Astrocyte of the spinal cord (primary cell): ENCODE measurements around the gene CD58.

ENCODE experiments used
- DNase-seq: peaks from one replicate; pipeline ENCODE4 v3.0.0; 2011; ENCODE audit warnings: low read depth, low spot score
- H3K4me3 ChIP-seq: 2 replicates; pipeline ENCODE4 v1.5.1; 2011; ENCODE audit warnings: low read depth, mild to moderate bottlenecking, low read length, moderate library complexity
- CTCF ChIP-seq: IDR thresholded peaks from 2 replicates; pipeline ENCODE4 v1.5.1; 2012; ENCODE audit warnings: low read depth, mild to moderate bottlenecking, low read length, inconsistent platforms
- in situ Hi-C: cut with HindIII; loops from 2 replicates; pipeline ENCODE4 v1.10.0; 2017; ENCODE audit warnings: low sequenced_read_pairs

Gene CD58

DNA sequence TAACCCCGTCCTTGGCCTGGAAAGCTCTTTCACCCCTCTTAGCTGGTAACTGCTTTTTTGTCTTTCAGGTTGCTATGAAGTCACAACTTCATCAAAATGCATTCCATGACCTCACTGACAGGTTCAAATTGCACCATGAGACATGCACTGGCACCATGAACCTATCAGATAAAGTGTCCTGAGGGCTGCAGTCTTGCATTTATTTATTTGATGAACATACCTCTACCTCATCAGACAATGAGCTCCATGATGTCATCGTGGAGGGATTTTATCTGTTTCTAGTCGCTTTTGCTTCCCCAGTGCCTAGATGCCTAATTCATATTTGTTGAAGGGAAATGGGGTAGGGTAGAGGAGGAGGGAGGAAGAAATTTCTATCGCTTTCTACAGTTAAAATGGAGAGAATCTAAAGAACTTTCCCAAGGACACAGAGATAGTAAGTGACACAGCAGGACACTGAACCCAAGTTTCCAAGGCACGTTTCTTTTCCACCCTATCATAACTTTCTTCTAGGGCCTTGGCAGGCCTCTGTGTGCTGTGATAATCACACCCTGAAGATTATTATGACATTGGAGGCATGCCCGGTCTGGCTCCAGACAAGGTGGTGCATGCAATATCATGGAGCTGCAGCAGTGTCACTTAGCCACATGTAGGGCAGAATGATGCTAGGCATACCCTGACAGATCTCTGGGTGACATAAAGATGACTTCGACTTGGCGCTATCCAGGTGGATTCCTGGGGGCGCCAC lies 69.5 kb downstream of the CD58 start:
- no peak for TF ChIP-seq CTCF
- no peak overlapping the region for H3K4me3 ChIP-seq
- DNase-seq = no peak
- in situ Hi-C loops = no loop called here

DNA sequence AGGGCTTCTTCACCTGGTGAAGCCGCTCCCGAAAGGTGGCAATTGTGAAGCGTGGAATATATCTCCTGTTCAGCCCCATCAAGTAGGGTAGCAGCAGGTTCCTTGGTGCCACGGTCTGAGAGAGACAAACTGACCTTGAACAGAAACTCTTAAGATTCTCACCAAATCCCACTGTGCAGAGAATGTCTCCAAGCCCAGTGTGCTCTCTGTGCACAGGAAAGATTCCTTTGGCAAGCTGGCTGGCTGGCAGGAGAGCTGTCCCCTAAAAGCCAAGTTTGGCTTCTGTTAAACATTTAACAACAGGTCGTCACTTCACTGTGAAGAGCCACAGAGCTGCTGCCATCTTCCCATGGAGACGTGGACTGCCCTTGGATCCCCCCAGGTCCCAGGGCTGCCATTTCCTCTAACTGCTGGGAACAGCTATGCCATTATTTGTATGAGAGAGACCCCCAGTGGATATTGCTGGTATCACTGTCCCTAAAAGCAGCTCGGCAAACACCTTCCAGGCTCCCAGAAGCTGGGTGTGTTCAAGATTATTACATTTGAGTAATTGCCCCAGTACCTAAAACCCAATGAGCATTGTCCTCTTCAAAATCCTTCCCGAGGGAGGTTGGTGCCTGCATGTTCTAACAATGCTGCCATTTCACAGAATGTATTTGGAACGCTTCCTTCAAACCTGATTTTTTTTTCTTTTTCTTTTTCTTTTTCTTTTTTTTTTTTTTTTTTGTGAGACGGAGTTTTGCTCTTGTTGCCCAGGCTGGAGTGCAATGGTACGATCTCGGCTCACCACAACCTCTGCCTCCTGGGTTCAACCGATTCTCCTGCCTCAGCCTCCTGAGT lies 71.8 kb downstream of the CD58 start:
- DNase-seq = peak; percentile 69
- peak; percentile 81 for TF ChIP-seq CTCF
- no peak overlapping the region for H3K4me3 ChIP-seq
- in situ Hi-C loops = no loop called here

DNA sequence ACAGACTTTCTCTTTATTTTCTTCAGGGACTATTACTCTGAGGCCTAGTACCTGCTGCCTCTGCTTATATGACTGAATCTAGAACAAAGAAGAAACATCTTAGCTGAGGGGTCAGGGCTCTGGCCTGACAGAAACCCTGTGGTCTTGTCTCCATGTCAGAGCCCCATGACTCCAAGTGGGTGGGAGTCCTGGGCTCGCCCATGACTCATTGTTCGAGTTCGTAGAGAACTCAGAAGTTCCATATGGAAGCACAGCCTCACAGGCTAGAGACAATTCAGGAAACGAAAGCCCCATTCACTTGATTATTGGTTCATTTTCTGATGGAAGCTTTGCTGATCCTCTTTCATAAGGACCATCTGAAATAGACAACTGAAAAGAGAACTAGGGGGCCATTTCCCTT lies 73.2 kb downstream of the CD58 start:
- no peak overlapping the region for H3K4me3 ChIP-seq
- TF ChIP-seq CTCF = no peak
- peak; percentile 77 for DNase-seq
- in situ Hi-C loops = no loop called here

- in situ Hi-C loops = no loop called here
- TF ChIP-seq CTCF = no peak
- no peak overlapping the region for H3K4me3 ChIP-seq
- DNase-seq = no peak
Measured at GRCh38 chr1:116496898-116497297, 73.9 kb downstream of the CD58 start.

- in situ Hi-C loops = no loop called here
- TF ChIP-seq CTCF = no peak
- no peak for DNase-seq
- H3K4me3 ChIP-seq = no peak overlapping the region
Measured at GRCh38 chr1:116496380-116496779, 74.4 kb downstream of the CD58 start.

DNA sequence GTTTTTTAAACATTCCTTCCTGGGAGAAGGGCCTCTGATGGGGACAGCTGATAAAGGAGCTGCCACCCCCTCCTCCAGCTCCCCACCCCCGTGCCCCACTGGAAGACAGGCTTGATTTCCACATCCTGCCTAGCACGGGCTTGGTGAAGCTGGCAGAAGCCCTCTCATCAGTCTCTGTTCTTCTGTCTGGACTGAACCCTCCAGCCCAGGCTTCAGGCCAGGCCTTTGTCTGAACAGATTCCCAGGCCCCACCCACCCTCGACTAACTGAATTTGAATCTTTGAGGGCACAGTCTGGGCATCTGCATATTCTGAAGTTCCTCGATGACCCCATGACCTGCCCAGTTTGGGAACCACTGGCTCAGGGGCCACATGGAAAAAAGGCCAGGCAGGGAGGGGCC lies 75.3 kb downstream of the CD58 start:
- in situ Hi-C loops = no loop called here
- no peak for DNase-seq
- H3K4me3 ChIP-seq = no peak overlapping the region
- TF ChIP-seq CTCF = no peak
